ENCODE measurements around the gene CDC42EP5.

Gene CDC42EP5

GRCh38 chr19:54465426-54466109 lies 7.5 kb downstream of the CDC42EP5 start:
- H3K4me3 ChIP-seq (ENCODE audit: low read depth in 1 of 2, low read length in 1 of 2) = peak overlapping the region in 1 of 2 experiments; percentile 66
- no peaks in the 10 kb centered on the region for H3K9me3 ChIP-seq
- peaks cover 79% of the 10 kb centered on the region for H3K27me3 ChIP-seq
- H3K36me3 ChIP-seq = peaks cover 20% of the 10 kb centered on the region
- H3K4me1 ChIP-seq (ENCODE audit: control insufficient read depth in 1 of 2, insufficient read depth in 1 of 2, low read depth in 1 of 2, low read length in 1 of 2) = peaks cover 28 to 32% of the 10 kb centered on the region in 2 experiments
- no peak overlapping the region for H3K27ac ChIP-seq
- TF ChIP-seq CTCF (IDR thresholded peaks at IDR 0.05) = no peak

DNA sequence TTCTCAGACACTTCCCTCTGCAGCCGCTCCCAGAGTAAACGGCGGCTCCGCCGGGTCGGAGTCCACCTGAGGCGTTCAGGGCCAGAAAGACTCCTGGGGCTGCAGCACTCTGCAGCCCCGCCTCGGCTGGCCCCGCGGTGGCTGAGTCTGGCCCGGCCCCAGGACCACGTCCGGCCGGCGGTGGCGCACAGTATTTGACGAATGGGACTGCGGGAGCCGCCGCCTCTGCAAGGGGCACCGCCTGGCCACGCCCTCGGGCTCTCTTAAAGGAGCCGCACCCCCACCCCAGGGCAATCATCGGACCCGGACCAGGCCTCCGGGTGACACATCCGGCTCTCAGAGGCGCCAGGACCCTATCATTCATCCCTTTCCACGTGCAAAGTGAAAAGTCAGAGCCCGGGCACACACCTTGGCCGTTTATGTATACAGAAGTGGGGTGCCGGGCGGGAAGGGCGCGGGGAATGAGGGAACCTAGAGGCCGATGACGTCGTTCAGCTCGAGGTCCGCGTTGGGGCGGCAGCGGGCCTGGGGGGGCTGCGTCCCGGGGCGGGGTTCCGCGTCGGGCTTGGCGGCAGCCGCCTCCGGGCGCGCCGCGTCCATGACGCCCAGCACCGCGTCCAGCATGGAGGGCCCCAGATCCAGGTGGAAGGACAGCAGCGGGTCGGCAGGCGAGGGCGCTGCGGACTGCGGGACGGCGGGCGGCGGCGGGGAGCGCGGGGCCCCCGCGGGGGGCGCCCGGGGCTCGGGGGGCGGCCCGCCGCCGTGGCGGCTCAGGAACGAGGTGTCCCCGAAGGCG lies 8.3 kb downstream of the CDC42EP5 start:
- Histone ChIP-seq H3K36me3 (peaks cover 28% of the 10 kb centered on the region), H3K27me3 (peaks cover 72% of the 10 kb centered on the region), H3K4me3 (ENCODE audit: low read depth in 1 of 2, low read length in 1 of 2) (peak overlapping the region; percentile 66 to 72), H3K27ac (peak overlapping the region; percentile 66), H3K9me3 (no peaks in the 10 kb centered on the region), H3K4me1 (ENCODE audit: control insufficient read depth in 1 of 2, insufficient read depth in 1 of 2, low read depth in 1 of 2, low read length in 1 of 2) (peaks cover 28 to 32% of the 10 kb centered on the region in 2 experiments)
- TF ChIP-seq CTCF (IDR thresholded peaks at IDR 0.05) = no peak

GRCh38 chr19:54464044-54464629 lies 9.0 kb downstream of the CDC42EP5 start:
- peak overlapping the region; percentile 66 to 72 for H3K4me3 ChIP-seq (ENCODE audit: low read depth in 1 of 2, low read length in 1 of 2)
- H3K4me1 ChIP-seq (ENCODE audit: control insufficient read depth in 1 of 2, insufficient read depth in 1 of 2, low read depth in 1 of 2, low read length in 1 of 2) = peaks cover 28 to 32% of the 10 kb centered on the region in 2 experiments
- peak overlapping the region; percentile 66 for H3K27ac ChIP-seq
- peaks cover 34% of the 10 kb centered on the region for H3K36me3 ChIP-seq
- peaks cover 65% of the 10 kb centered on the region for H3K27me3 ChIP-seq
- TF ChIP-seq CTCF (IDR thresholded peaks at IDR 0.05) = no peak
- no peaks in the 10 kb centered on the region for H3K9me3 ChIP-seq

GRCh38 chr19:54463531-54464043 lies 9.5 kb downstream of the CDC42EP5 start, which contains the start of gene LENG9:
Gene LENG9, minus strand, starts transcription at chr19:54463778. Its CDS starts 252 bp downstream, at chr19:54463526.
- H3K4me3 ChIP-seq (ENCODE audit: low read depth in 1 of 2, low read length in 1 of 2) = peak within 1 kb of the TSS; percentile 66 to 72
- no peaks in the 10 kb centered on the region for H3K9me3 ChIP-seq
- peaks cover 59% of the 10 kb centered on the region for H3K27me3 ChIP-seq
- H3K4me1 ChIP-seq (ENCODE audit: control insufficient read depth in 1 of 2, insufficient read depth in 1 of 2, low read depth in 1 of 2, low read length in 1 of 2) = peaks cover 28 to 32% of the 10 kb centered on the region in 2 experiments
- peak within 1 kb of the TSS; percentile 66 for H3K27ac ChIP-seq
- no peak for TF ChIP-seq CTCF (IDR thresholded peaks at IDR 0.05)
- H3K36me3 ChIP-seq = peaks cover 40% of the 10 kb centered on the region

All from neutrophil (primary cell).